ENCODE results near the gene HIRA.

DNA sequence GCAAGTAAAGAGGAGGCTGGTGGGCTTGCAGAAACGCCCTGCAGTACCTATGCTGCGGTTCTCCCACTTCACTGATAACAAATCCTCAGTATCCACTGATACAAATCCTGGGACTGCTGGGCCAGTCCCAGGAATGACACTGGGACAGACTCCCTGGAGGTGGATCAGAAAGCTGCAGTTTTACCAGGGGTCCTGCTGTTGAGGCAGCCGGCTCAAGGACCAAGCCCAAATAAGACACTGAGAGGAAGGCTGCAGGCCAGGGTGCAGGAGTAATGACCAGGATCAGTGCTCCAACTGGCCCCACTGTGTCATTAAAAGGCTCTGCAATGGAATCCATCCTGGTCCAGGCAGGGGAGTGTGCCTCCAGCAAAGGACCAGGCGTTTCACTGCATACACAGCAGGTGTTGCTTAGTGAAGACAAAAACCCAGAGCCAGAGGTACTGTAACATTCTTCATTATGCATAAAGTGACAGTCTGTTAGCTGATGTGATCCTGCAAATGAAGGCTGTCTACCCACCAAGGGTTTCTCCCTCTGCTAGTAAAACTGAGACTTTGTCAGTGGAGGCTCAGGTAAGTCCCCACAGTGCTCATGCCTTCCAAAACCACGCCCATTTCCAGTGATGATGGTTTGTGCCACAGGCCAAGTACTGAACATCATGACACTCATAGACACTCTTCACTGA lies 17.3 kb upstream of the HIRA start:
- no peak for TF ChIP-seq CHD2 (IDR thresholded peaks at IDR 0.05; ENCODE audit: low read length, partially characterized antibody)
- TF ChIP-seq, protein P1, sequence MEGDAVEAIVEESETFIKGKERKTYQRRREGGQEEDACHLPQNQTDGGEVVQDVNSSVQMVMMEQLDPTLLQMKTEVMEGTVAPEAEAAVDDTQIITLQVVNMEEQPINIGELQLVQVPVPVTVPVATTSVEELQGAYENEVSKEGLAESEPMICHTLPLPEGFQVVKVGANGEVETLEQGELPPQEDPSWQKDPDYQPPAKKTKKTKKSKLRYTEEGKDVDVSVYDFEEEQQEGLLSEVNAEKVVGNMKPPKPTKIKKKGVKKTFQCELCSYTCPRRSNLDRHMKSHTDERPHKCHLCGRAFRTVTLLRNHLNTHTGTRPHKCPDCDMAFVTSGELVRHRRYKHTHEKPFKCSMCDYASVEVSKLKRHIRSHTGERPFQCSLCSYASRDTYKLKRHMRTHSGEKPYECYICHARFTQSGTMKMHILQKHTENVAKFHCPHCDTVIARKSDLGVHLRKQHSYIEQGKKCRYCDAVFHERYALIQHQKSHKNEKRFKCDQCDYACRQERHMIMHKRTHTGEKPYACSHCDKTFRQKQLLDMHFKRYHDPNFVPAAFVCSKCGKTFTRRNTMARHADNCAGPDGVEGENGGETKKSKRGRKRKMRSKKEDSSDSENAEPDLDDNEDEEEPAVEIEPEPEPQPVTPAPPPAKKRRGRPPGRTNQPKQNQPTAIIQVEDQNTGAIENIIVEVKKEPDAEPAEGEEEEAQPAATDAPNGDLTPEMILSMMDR (IDR thresholded peaks at IDR 0.05) = no peak
- TF ChIP-seq, protein P2, sequence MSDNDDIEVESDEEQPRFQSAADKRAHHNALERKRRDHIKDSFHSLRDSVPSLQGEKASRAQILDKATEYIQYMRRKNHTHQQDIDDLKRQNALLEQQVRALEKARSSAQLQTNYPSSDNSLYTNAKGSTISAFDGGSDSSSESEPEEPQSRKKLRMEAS (IDR thresholded peaks at IDR 0.05) = no peak
- no peak for TF ChIP-seq POLR2A (IDR thresholded peaks at IDR 0.05; ENCODE audit: low read length)
- TF ChIP-seq ESRRA (IDR thresholded peaks at IDR 0.05; ENCODE audit: borderline replicate concordance, low read length) = no peak
- no peak for TF ChIP-seq RAD21 (conservative IDR thresholded peaks at IDR 0.05 in 1 of 2, IDR thresholded peaks at IDR 0.05 in 1 of 2)
- no peak for TF ChIP-seq TP53 (CRISPR knock-in tag; IDR thresholded peaks at IDR 0.05)
- no peak for TF ChIP-seq JUN (IDR thresholded peaks at IDR 0.05)
- TF ChIP-seq EP300 (IDR thresholded peaks at IDR 0.05) = no peak
- no peak for TF ChIP-seq MAZ (IDR thresholded peaks at IDR 0.05; ENCODE audit: borderline replicate concordance, low read depth, low read length)
- TF ChIP-seq RFX5 (IDR thresholded peaks at IDR 0.05) = no peak
- no peak for TF ChIP-seq RCOR1 (IDR thresholded peaks at IDR 0.05; ENCODE audit: low read depth, low read length)
- no peak for TF ChIP-seq HEYL (CRISPR knock-in tag; IDR thresholded peaks at IDR 0.05)

Measured in A549 (cell line).